ENCODE data around the gene HSDL1.

DNA sequence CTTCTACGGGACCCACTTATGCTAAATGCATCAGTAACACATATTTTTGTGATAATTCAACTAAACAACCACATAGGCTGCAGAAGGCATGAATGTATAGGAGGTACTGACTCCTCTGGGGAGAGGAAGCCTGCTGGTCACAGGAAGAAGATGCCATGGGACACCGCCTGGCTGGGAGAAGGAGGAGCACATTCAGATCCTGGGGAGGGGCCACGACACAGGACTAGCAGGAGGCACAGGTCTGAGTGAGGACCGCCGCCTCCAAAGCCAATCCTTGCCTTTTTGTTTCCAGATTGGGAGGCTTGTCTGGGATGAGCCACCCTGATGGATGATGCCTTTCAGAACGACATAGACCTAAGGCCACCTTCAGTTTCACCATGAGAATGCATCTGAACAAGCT, 62.9 kb downstream of the HSDL1 start:
- TF ChIP-seq, protein P1, sequence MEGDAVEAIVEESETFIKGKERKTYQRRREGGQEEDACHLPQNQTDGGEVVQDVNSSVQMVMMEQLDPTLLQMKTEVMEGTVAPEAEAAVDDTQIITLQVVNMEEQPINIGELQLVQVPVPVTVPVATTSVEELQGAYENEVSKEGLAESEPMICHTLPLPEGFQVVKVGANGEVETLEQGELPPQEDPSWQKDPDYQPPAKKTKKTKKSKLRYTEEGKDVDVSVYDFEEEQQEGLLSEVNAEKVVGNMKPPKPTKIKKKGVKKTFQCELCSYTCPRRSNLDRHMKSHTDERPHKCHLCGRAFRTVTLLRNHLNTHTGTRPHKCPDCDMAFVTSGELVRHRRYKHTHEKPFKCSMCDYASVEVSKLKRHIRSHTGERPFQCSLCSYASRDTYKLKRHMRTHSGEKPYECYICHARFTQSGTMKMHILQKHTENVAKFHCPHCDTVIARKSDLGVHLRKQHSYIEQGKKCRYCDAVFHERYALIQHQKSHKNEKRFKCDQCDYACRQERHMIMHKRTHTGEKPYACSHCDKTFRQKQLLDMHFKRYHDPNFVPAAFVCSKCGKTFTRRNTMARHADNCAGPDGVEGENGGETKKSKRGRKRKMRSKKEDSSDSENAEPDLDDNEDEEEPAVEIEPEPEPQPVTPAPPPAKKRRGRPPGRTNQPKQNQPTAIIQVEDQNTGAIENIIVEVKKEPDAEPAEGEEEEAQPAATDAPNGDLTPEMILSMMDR (IDR thresholded peaks at IDR 0.05; ENCODE audit: low read depth, low read length): no peak
- TF ChIP-seq EZH2phosphoT487 (IDR thresholded peaks at IDR 0.05; ENCODE audit: low read depth): no peak
